Astrocyte (in vitro differentiated cells and primary cell): Measurements from ENCODE around the gene RPLP1. TPM values are rescaled to one million over a fixed set of nuclear protein-coding genes. Genes with fewer than 3 reads are reported as not detected.

Source experiments
- DNase-seq: peaks from one replicate; pipeline ENCODE4 v3.0.0-alpha.2; 2010; ENCODE audit warnings: low read depth
- FAIRE-seq: peaks from 2 replicates; lab custom pipeline; 2011; peaks lifted over from hg19 to GRCh38; lab: Jason Lieb, UNC
- H2AFZ ChIP-seq: 2 replicates; pipeline ENCODE4 v1.6.0; 2012; ENCODE audit warnings: low read depth, low read length, inconsistent platforms
- H3K27ac ChIP-seq: 2 replicates; pipeline ENCODE4 v1.5.1; 2011; ENCODE audit warnings: low read depth, low read length, inconsistent platforms
- H3K27me3 ChIP-seq: 2 replicates; pipeline ENCODE4 v1.6.0; 2011; ENCODE audit warnings: low read length, inconsistent platforms; ENCODE audit not compliant: insufficient read depth
- H3K36me3 ChIP-seq: 2 replicates; pipeline ENCODE4 v1.5.1; 2011; ENCODE audit warnings: low read length, inconsistent platforms; ENCODE audit not compliant: insufficient read depth
- H3K4me1 ChIP-seq: 2 replicates; pipeline ENCODE4 v1.5.1; 2011; ENCODE audit warnings: low read length, inconsistent platforms; ENCODE audit not compliant: insufficient read depth
- H3K4me2 ChIP-seq: 2 replicates; pipeline ENCODE4 v1.6.0; 2012; ENCODE audit warnings: low read length, inconsistent platforms
- H3K4me3 ChIP-seq: 2 replicates; pipeline ENCODE4 v1.5.1; 2011; ENCODE audit warnings: low read depth, mild to moderate bottlenecking, low read length, inconsistent platforms; ENCODE audit not compliant: insufficient read depth
- H3K79me2 ChIP-seq: 2 replicates; pipeline ENCODE4 v1.6.0; 2012; ENCODE audit warnings: mild to moderate bottlenecking, low read length, inconsistent platforms; ENCODE audit not compliant: insufficient read depth
- H3K9ac ChIP-seq: 2 replicates; pipeline ENCODE4 v1.6.0; 2012; ENCODE audit warnings: mild to moderate bottlenecking, low read length, inconsistent platforms
- H3K9me3 ChIP-seq: 2 replicates; pipeline ENCODE4 v1.5.1; 2012; ENCODE audit warnings: low read depth, mild to moderate bottlenecking, low read length, inconsistent platforms; ENCODE audit not compliant: insufficient read depth
- H4K20me1 ChIP-seq: 2 replicates; pipeline ENCODE4 v1.6.0; 2012; ENCODE audit warnings: low read length, inconsistent platforms; ENCODE audit not compliant: insufficient read depth
- H3K27ac Mint-ChIP-seq: one replicate; pipeline ENCODE4 v1.8.0; 2021; ENCODE audit warnings: mild to moderate bottlenecking, mixed read lengths; ENCODE audit not compliant: unreplicated experiment
- H3K27me3 Mint-ChIP-seq: one replicate; pipeline ENCODE4 v1.8.0; 2021; ENCODE audit warnings: low read depth, mixed read lengths; ENCODE audit not compliant: unreplicated experiment
- H3K36me3 Mint-ChIP-seq: one replicate; pipeline ENCODE4 v1.8.0; 2021; ENCODE audit warnings: low read depth, mixed read lengths; ENCODE audit not compliant: unreplicated experiment
- H3K4me1 Mint-ChIP-seq: one replicate; pipeline ENCODE4 v1.8.0; 2021; ENCODE audit warnings: low read depth, mixed read lengths; ENCODE audit not compliant: unreplicated experiment
- H3K4me3 Mint-ChIP-seq: one replicate; pipeline ENCODE4 v1.8.0; 2021; ENCODE audit warnings: mild to moderate bottlenecking, moderate library complexity, mixed read lengths; ENCODE audit not compliant: unreplicated experiment
- H3K9me3 Mint-ChIP-seq: one replicate; pipeline ENCODE4 v1.8.0; 2021; ENCODE audit warnings: mild to moderate bottlenecking, mixed read lengths; ENCODE audit not compliant: unreplicated experiment
- EZH2 ChIP-seq: IDR thresholded peaks from 2 replicates; pipeline ENCODE4 v1.6.1; 2012; ENCODE audit warnings: mild to moderate bottlenecking, low read length, inconsistent platforms; ENCODE audit not compliant: insufficient read depth
- total RNA-seq: library from RNA; stranded (reverse); gene quantifications from 2 replicates; pipeline ENCODE4 v1.2.1, GENCODE V29; 2021
- TF ChIP-seq, protein P1 (sequence below): IDR thresholded peaks from 2 replicates; pipeline ENCODE4 v1.5.1; 2011; ENCODE audit warnings: low read depth, mild to moderate bottlenecking, inconsistent platforms, low read length, moderate library complexity; ENCODE audit not compliant: insufficient read depth

RPLP1 gene
- total RNA-seq, 1 donor from 2014 or later = 1,465 TPM

DNA sequence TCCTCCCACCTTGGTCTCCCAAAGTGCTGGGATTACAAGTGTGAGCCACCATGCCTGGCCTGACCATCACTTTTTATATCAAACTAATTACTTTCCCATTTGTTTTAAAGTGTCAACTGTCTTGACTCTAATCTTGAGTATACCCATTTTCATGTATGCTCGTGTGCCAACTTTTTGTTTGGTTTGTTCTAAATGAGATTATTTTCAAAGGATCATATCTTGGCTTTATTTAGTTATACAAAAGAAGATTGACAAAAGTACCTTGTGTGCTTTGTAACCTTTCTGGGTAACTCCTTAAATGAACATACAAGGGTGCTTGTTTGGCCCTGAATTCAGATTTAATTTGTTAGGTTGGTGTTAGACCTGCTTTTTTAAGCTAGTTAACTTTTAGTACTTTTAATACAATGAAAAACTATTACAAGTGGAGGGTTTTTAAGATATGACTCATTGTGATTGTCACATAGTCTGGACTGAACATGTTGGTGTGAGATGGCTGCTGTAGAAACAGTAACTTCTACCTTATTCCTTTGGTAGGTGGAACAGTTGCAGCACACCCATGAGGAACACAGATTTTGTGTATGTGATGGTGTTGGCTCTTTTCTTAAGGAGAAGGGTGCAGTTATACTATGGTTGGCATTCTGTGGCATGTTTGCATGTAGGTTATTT, 27.7 kb upstream of the RPLP1 start:
- H3K27ac Mint-ChIP-seq = no peak overlapping the region
- H3K4me1 Mint-ChIP-seq = peaks cover 20% of the 10 kb centered on the region
- Histone ChIP-seq H3K79me2 (peaks cover 29% of the 10 kb centered on the region), H3K4me1 (no peaks in the 10 kb centered on the region), H3K27ac (no peak overlapping the region), H2AFZ (no peak overlapping the region), H4K20me1 (no peaks in the 10 kb centered on the region), H3K9me3 (no peaks in the 10 kb centered on the region), H3K27me3 (no peaks in the 10 kb centered on the region), H3K9ac (no peak overlapping the region), H3K36me3 (peaks cover 36% of the 10 kb centered on the region), H3K4me3 (no peak overlapping the region), H3K4me2 (no peak overlapping the region)
- FAIRE-seq = no peak
- TF ChIP-seq, protein P1, sequence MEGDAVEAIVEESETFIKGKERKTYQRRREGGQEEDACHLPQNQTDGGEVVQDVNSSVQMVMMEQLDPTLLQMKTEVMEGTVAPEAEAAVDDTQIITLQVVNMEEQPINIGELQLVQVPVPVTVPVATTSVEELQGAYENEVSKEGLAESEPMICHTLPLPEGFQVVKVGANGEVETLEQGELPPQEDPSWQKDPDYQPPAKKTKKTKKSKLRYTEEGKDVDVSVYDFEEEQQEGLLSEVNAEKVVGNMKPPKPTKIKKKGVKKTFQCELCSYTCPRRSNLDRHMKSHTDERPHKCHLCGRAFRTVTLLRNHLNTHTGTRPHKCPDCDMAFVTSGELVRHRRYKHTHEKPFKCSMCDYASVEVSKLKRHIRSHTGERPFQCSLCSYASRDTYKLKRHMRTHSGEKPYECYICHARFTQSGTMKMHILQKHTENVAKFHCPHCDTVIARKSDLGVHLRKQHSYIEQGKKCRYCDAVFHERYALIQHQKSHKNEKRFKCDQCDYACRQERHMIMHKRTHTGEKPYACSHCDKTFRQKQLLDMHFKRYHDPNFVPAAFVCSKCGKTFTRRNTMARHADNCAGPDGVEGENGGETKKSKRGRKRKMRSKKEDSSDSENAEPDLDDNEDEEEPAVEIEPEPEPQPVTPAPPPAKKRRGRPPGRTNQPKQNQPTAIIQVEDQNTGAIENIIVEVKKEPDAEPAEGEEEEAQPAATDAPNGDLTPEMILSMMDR = no peak
- TF ChIP-seq EZH2 = no peak
- no peak for DNase-seq
- no peaks in the 10 kb centered on the region for H3K9me3 Mint-ChIP-seq
- H3K4me3 Mint-ChIP-seq = no peak overlapping the region
- peaks cover 2% of the 10 kb centered on the region for H3K36me3 Mint-ChIP-seq
- H3K27me3 Mint-ChIP-seq = no peaks in the 10 kb centered on the region

DNA sequence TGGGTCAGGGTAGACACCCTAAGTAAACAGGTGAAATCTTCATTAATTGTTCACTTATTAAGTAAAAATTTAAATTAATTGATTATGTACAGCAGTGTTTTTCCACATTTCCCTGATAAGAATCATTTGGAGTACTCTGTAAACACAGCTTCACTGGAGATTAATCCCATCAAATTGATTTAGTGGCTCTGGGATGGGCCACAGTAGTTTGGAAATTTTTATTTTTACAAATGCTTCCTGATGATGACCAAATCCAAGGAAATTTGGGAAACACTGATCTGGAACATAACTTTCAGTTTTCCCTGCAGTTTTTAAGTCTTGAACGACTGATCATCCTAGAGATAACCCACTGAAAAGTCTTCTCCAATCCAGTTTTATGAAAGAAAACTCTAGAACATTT, 18.8 kb upstream of the RPLP1 start:
- FAIRE-seq = no peak

More for the DNA sequence above, 18.8 kb upstream of the RPLP1 start:
- H2AFZ ChIP-seq = no peak overlapping the region
- H3K36me3 ChIP-seq = peaks cover 46% of the 10 kb centered on the region
- no peak overlapping the region for H3K9ac ChIP-seq
- H3K4me1 ChIP-seq = no peaks in the 10 kb centered on the region
- no peaks in the 10 kb centered on the region for H3K27me3 ChIP-seq
- Mint-ChIP-seq H3K9me3 (no peaks in the 10 kb centered on the region), H3K27me3 (no peaks in the 10 kb centered on the region), H3K36me3 (peaks cover 9% of the 10 kb centered on the region), H3K27ac (no peak overlapping the region), H3K4me1 (peaks cover 3% of the 10 kb centered on the region), H3K4me3 (no peak overlapping the region)
- no peak overlapping the region for H3K27ac ChIP-seq
- H3K79me2 ChIP-seq = peaks cover 32% of the 10 kb centered on the region
- peaks cover 6% of the 10 kb centered on the region for H4K20me1 ChIP-seq
- no peak for DNase-seq
- TF ChIP-seq EZH2 = no peak
- TF ChIP-seq, protein P1 = no peak
- no peak overlapping the region for H3K4me3 ChIP-seq
- no peak overlapping the region for H3K4me2 ChIP-seq
- H3K9me3 ChIP-seq = no peaks in the 10 kb centered on the region
